Inferior parietal cortex (tissue), 1 donor: ENCODE results near the gene LARGE2.
A peak's percentile ranks its signal among the peaks of the same experiment; 100 is the strongest.

ENCODE experiments used
- DNase-seq: peaks from one replicate; pipeline ENCODE4 v3.0.0-alpha.2; 2016; ENCODE audit errors: extremely low spot score

LARGE2 gene

GRCh38 chr11:45959851-45960250 lies 37.4 kb downstream of the LARGE2 start:
- no peak for DNase-seq

GRCh38 chr11:45960387-45961095 lies 38.1 kb downstream of the LARGE2 start:
- DNase-seq: no peak

- no peak for DNase-seq
Observed at GRCh38 chr11:45961751-45962240, 39.3 kb downstream of the LARGE2 start.

GRCh38 chr11:45964911-45965389 lies 42.5 kb downstream of the LARGE2 start:
- DNase-seq: peak; percentile 89

GRCh38 chr11:45967506-45967905 lies 45.0 kb downstream of the LARGE2 start:
- DNase-seq: no peak

GRCh38 chr11:45968901-45969300 lies 46.4 kb downstream of the LARGE2 start:
- no peak for DNase-seq

- DNase-seq: no peak
Observed at GRCh38 chr11:45973601-45974000, 51.1 kb downstream of the LARGE2 start.

- DNase-seq: no peak
Observed at GRCh38 chr11:45974806-45975205, 52.4 kb downstream of the LARGE2 start.
